ENCODE measurements around the gene ASPSCR1.

- TF ChIP-seq CTCF (IDR thresholded peaks at IDR 0.05; ENCODE audit: low read depth, low read length) = no peak
- TF ChIP-seq MAX (IDR thresholded peaks at IDR 0.05; ENCODE audit: low read depth, low read length) = no peak
- TF ChIP-seq POLR2A (IDR thresholded peaks at IDR 0.05; ENCODE audit: extremely low read depth, insufficient read length) = no peak
Observed at GRCh38 chr17:82058855-82059249, 81.4 kb downstream of the ASPSCR1 start.
